Mucosa of descending colon (tissue), 3 donors: Measurements from ENCODE around the gene KCNA2. TPM values are rescaled to one million over a fixed set of nuclear protein-coding genes. Genes with fewer than 3 reads are reported as not detected.
A peak's percentile ranks its signal among the peaks of the same experiment; 100 is the strongest.

Experiments used
- ATAC-seq: fragments of 200-7000 bp; cut with Tn5 transposase; one replicate; pipeline ENCODE4 v1.9.1; 2020; ENCODE audit warnings: mild to moderate bottlenecking, moderate library complexity
- DNase-seq, 3 donors: peaks; one replicate each; pipeline ENCODE4 v3.0.0-alpha.2; 2020
- H3K36me3 ChIP-seq: fragments of 200-600 bp; one replicate; pipeline ENCODE4 v1.8.0; 2021; ENCODE audit warnings: low read depth, mild to moderate bottlenecking
- H3K4me1 ChIP-seq: fragments of 200-600 bp; one replicate; pipeline ENCODE4 v1.8.0; 2021; ENCODE audit warnings: low read depth, mild to moderate bottlenecking
- H3K4me3 ChIP-seq: fragments of 200-600 bp; one replicate; pipeline ENCODE4 v1.8.0; 2021; ENCODE audit warnings: mild to moderate bottlenecking
- H3K9me3 ChIP-seq: fragments of 200-600 bp; one replicate; pipeline ENCODE4 v1.8.0; 2021; ENCODE audit warnings: mild to moderate bottlenecking
- intact Hi-C, 2 donors: fragments of 100-400 bp; cut with DNase I in 1 of 2; cut with micrococcal nuclease in 1 of 2; formaldehyde crosslinking; loops; one replicate each; pipeline versions ENCODE4 v1.11.0 to v1.11.1; 2022; cut with DNase I, micrococcal nuclease
- total RNA-seq, 3 donors: library from RNA; stranded (reverse); fragmentation: NEBNext Ultra II Directional in 2 of 3; extraction: Animal tissue kit (Norgen Biotek cat#: 25700) in 2 of 3; gene quantifications; one replicate each; pipeline versions ENCODE4 v1.2.1 to v1.2.4, GENCODE V29; 2021 to 2023
- TF ChIP-seq, protein P1 (sequence below): fragments of 200-600 bp; IDR thresholded peaks from one replicate; pipeline ENCODE4 v1.8.0; 2022; ENCODE audit warnings: antibody characterized with exemption, mild to moderate bottlenecking
- donor health status: DM: no; HTN: no; CAD: no; lungs with moderate emphysema.
- donor health status: DM: no; HTN: no; CAD: no.
- donor health status: DM: no; HTN: yes; CAD: no.

Gene KCNA2
- total RNA-seq, 3 donors from 2014 or later: 0.12 to 4.7 (median 0.46) TPM

DNA sequence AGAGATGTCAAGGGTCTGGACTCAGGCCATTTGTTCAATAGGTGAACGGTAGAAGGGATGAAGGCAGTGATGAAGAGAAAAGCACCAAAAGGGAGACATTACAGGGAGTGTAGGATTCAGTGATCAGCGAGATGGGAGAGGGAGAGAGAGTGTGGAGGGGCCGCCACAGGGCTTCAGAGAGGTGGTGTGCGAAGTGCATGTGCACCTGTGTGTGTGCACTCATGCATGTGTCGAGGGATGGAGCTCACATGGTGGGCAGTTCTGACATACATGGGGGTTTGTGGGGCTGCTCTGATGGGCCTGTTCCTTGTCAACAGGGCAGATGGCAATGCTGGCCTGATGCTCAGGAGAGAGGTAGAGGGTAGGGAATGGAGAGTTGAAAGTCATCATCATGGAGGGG, 11.4 kb upstream of the KCNA2 start:
- H3K9me3 ChIP-seq: no peaks in the 10 kb centered on the region
- peaks cover 6% of the 10 kb centered on the region for H3K4me1 ChIP-seq
- no peak overlapping the region for H3K4me3 ChIP-seq
- TF ChIP-seq, protein P1, sequence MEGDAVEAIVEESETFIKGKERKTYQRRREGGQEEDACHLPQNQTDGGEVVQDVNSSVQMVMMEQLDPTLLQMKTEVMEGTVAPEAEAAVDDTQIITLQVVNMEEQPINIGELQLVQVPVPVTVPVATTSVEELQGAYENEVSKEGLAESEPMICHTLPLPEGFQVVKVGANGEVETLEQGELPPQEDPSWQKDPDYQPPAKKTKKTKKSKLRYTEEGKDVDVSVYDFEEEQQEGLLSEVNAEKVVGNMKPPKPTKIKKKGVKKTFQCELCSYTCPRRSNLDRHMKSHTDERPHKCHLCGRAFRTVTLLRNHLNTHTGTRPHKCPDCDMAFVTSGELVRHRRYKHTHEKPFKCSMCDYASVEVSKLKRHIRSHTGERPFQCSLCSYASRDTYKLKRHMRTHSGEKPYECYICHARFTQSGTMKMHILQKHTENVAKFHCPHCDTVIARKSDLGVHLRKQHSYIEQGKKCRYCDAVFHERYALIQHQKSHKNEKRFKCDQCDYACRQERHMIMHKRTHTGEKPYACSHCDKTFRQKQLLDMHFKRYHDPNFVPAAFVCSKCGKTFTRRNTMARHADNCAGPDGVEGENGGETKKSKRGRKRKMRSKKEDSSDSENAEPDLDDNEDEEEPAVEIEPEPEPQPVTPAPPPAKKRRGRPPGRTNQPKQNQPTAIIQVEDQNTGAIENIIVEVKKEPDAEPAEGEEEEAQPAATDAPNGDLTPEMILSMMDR: no peak
- H3K36me3 ChIP-seq: no peaks in the 10 kb centered on the region
- ATAC-seq (no peak), DNase-seq (no peak)
- intact Hi-C loops: loop anchor here (5.0 to 10.0 kb wide), 3 partner anchors 63 to 165 kb away; no protein-coding TSS in a partner anchor

DNA sequence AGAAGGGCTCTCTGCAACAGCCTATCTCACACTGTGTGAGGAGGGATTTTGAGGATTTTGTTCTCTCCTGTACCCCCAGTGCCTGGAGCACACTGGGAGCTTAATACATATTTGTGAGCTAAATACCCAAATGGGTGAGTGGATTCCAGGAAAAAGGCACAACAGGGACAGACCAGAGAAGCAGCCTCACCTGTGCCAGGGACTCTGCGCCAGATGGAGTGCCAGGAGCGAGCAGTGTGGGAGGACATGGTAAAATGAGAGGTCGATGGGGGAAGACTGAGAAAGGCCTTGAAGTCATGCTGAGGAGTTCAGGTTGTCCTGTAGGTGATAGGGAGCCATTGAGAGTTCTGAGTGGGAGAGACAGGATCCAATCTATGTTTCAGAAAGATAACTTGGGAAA, 11.0 kb upstream of the KCNA2 start:
- ATAC-seq (no peak), DNase-seq (no peak)
- Histone ChIP-seq H3K9me3 (no peaks in the 10 kb centered on the region), H3K4me3 (no peak overlapping the region), H3K4me1 (peaks cover 6% of the 10 kb centered on the region), H3K36me3 (no peaks in the 10 kb centered on the region)
- intact Hi-C loops: loop anchor here (5.0 to 10.0 kb wide), 3 partner anchors 62 to 165 kb away; no protein-coding TSS in a partner anchor
- TF ChIP-seq, protein P1: no peak

DNA sequence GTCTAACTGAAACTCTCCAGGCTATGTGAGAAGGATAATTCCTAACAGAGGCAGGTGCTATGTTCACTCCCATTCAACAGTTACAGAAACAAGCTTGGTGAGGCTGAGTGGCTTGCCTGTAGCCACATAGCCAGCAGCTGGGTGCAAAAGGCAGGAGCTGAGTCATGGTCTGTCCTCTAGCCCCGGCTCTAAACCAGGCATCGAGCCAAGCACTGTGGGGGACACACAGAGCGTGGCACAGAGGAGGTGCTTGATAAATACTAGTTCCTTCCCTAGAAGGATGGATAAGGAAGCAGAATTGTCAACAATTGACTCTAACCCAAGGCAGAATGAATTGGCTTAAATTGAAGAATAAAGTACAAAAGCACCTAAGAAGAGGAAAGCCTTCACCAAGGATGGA, 10.4 kb upstream of the KCNA2 start:
- DNase-seq (no peak), ATAC-seq (no peak)
- intact Hi-C loops: loop anchor here (5.0 to 10.0 kb wide), 3 partner anchors 62 to 166 kb away; no protein-coding TSS in a partner anchor

DNA sequence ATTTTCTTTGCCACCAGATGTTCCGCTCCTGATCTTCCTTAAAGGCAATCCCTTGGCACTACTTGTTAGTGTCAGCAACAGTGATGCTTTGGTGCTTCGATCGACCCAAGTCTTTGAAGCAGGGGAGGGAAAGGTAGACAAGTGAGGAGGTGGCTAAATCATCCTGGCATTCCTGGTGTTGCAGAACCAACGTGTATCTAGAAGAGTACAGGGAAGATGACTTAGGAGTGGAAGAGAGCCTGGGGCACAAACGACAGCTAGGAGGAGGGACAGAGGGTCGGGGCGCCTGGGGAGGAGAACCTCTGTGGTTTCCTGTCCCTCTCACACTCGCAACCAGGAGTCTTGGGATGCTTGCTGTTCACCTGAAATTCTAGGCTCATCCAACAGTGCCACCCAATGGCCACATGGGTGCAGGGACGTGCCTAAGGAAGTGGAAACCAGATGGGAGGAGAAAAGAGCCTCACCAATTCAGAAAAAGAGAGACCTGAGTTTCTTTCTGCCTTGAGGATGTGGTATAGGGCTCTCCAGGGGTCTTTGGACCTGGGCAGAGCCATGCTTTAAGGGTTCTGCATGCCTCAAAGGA, 9.5 kb upstream of the KCNA2 start:
- intact Hi-C loops: loop anchor here (5.0 to 10.0 kb wide), 3 partner anchors 61 to 167 kb away; no protein-coding TSS in a partner anchor
- peak; percentile 56 for ATAC-seq

More for the DNA sequence above, 10.4 kb upstream of the KCNA2 start:
- Histone ChIP-seq H3K4me3 (no peak overlapping the region), H3K36me3 (no peaks in the 10 kb centered on the region), H3K4me1 (peaks cover 6% of the 10 kb centered on the region), H3K9me3 (no peaks in the 10 kb centered on the region)
- TF ChIP-seq, protein P1: no peak

DNA sequence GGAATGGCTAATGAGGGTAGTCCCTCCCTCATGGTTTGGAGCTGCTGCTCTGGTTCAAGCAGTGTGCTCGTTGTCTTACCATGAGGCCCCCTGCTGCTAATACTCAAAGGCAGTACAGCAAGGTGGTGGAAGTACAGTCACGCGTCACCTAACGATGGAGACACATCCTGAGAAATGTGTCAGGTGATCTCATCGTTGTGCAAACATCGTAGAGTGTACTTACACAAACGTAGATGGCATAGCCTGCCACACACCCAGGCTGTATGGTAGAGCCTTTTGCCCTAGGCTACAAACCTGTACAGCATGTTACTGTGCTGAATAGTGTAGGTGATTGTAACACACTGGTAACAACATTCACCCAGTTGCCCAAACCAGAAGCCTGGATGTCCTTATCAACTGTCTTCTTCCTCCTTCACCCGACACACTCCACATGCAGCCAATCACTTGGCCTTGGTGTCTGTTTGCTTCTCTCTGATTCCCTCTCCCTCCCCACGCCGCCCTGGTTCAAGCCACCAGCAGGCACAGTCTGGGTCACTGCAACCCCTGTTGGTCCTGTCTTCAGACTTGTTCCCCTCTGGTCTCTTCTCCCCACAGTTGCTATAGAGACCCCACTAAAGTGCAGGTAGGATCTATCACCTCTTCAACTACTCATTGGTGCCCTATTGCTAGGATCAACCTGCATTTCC, 6.0 kb upstream of the KCNA2 start:
- H3K4me3 ChIP-seq: no peak overlapping the region
- ATAC-seq: peak; percentile 81
- no peaks in the 10 kb centered on the region for H3K4me1 ChIP-seq
- intact Hi-C loops: loop anchor here (10.0 kb wide), 2 partner anchors 57 to 87 kb away; no protein-coding TSS in a partner anchor
- peak in 1 of 3 donors; percentile 34 for DNase-seq
- H3K36me3 ChIP-seq: no peaks in the 10 kb centered on the region
- TF ChIP-seq, protein P1: no peak
- no peaks in the 10 kb centered on the region for H3K9me3 ChIP-seq

More for the DNA sequence above, 9.5 kb upstream of the KCNA2 start:
- no peaks in the 10 kb centered on the region for H3K36me3 ChIP-seq
- no peaks in the 10 kb centered on the region for H3K9me3 ChIP-seq
- TF ChIP-seq, protein P1: peak; percentile 69
- H3K4me1 ChIP-seq: peaks cover 6% of the 10 kb centered on the region
- H3K4me3 ChIP-seq: no peak overlapping the region
- DNase-seq: peak in 2 of 3 donors; percentile 76 to 79
